Keratinocyte (primary cell): Measurements from ENCODE around the gene ZNF135. TPM values are rescaled to one million over a fixed set of nuclear protein-coding genes. Genes with fewer than 3 reads are reported as not detected.
A peak's percentile ranks its signal among the peaks of the same experiment; 100 is the strongest.

Experiments
- DNase-seq: peaks from one replicate; pipeline ENCODE4 v3.0.0-alpha.2; 2011; ENCODE audit warnings: low read depth, missing footprints, low spot score
- FAIRE-seq: peaks from 2 replicates; lab custom pipeline; 2011; peaks lifted over from hg19 to GRCh38; lab: Jason Lieb, UNC
- H2AFZ ChIP-seq: 2 replicates; pipeline ENCODE4 v1.6.0; 2012; ENCODE audit warnings: low read length, control low read depth, inconsistent platforms; ENCODE audit not compliant: control insufficient read depth
- H3K27ac ChIP-seq: 2 replicates; pipeline ENCODE4 v1.5.1; 2011; ENCODE audit warnings: low read length; ENCODE audit not compliant: control insufficient read depth, insufficient read depth
- H3K27me3 ChIP-seq: 3 replicates; pipeline ENCODE4 v1.6.0; 2011; ENCODE audit warnings: low read length; ENCODE audit not compliant: control insufficient read depth, insufficient read depth; ENCODE audit errors: extremely low read depth
- H3K36me3 ChIP-seq, 2 experiments: 2 replicates in 1 of 2; 3 replicates in 1 of 2; pipeline ENCODE4 v1.5.1; 2011; ENCODE audit warnings: low read length in 2 of 2, mild to moderate bottlenecking in 1 of 2; ENCODE audit not compliant: control insufficient read depth in 2 of 2, insufficient read depth in 2 of 2; ENCODE audit errors: extremely low read depth in 1 of 2
- H3K4me1 ChIP-seq: 3 replicates; pipeline ENCODE4 v1.5.1; 2011; ENCODE audit warnings: low read length; ENCODE audit not compliant: control insufficient read depth, insufficient read depth; ENCODE audit errors: extremely low read depth
- H3K4me2 ChIP-seq: 3 replicates; pipeline ENCODE4 v1.6.0; 2011; ENCODE audit warnings: low read depth, low read length; ENCODE audit not compliant: control insufficient read depth, insufficient read depth; ENCODE audit errors: extremely low read depth
- H3K4me3 ChIP-seq, 3 experiments: fragments of 200-600 bp in 1 of 3; sonication (generic) in 1 of 3; 2 replicates in 2 of 3; 3 replicates in 1 of 3; pipeline ENCODE4 v1.5.1; 2011 to 2016; ENCODE audit warnings: low read length in 3 of 3, mild to moderate bottlenecking in 3 of 3, control low read depth in 2 of 3, inconsistent platforms in 1 of 3, low read depth in 1 of 3, mixed read lengths in 1 of 3, mixed run types in 1 of 3, moderate library complexity in 1 of 3; ENCODE audit not compliant: control insufficient read depth in 2 of 3, insufficient read depth in 2 of 3; ENCODE audit errors: extremely low read depth in 1 of 3
- H3K79me2 ChIP-seq: 2 replicates; pipeline ENCODE4 v1.6.0; 2012; ENCODE audit warnings: low read length; ENCODE audit not compliant: control insufficient read depth, insufficient read depth
- H3K9ac ChIP-seq: 3 replicates; pipeline ENCODE4 v1.6.0; 2011; ENCODE audit warnings: low read length; ENCODE audit not compliant: control insufficient read depth, insufficient read depth; ENCODE audit errors: extremely low read depth
- H3K9me1 ChIP-seq: 3 replicates; pipeline ENCODE4 v1.6.0; 2011; ENCODE audit warnings: low read length; ENCODE audit not compliant: control insufficient read depth, insufficient read depth; ENCODE audit errors: extremely low read depth
- H3K9me3 ChIP-seq: 2 replicates; pipeline ENCODE4 v1.5.1; 2012; ENCODE audit warnings: low read depth, low read length; ENCODE audit not compliant: control insufficient read depth
- H4K20me1 ChIP-seq: 3 replicates; pipeline ENCODE4 v1.6.0; 2011; ENCODE audit warnings: low read length; ENCODE audit not compliant: control insufficient read depth, insufficient read depth; ENCODE audit errors: extremely low read depth
- CTCF ChIP-seq, 3 experiments: IDR thresholded peaks in 1 of 3; conservative IDR thresholded peaks in 1 of 3; optimal IDR thresholded peaks in 1 of 3; 2 replicates in 2 of 3; 3 replicates in 1 of 3; pipeline versions ENCODE3 to v1.5.1; 2011; ENCODE audit warnings: low read length in 3 of 3, mild to moderate bottlenecking in 3 of 3, moderate library complexity in 2 of 3, control low read depth in 1 of 3, inconsistent platforms in 1 of 3; ENCODE audit not compliant: insufficient read depth in 2 of 3; ENCODE audit errors: extremely low read depth in 1 of 3
- EZH2 ChIP-seq: IDR thresholded peaks from one replicate; pipeline ENCODE4 v1.6.1; 2012; ENCODE audit warnings: inconsistent platforms, mild to moderate bottlenecking, low read length, moderate library complexity
- dilution Hi-C: fragments of 300-500 bp; cut with MboI; formaldehyde crosslinking; loops from one replicate; pipeline ENCODE4 v1.7.0; 2020; ENCODE audit warnings: low sequenced_read_pairs; ENCODE audit not compliant: extremely low pct_ligation_motif_present
- polyA plus RNA-seq, 5 experiments: library from polyadenylated mRNA; depleted of rRNA in 3 of 5; stranded (reverse) in 3 of 5; stranded (forward) in 1 of 5; unstranded in 1 of 5; fragments of >200 nt; gene quantifications; 1 replicate in 1 of 5; 2 replicates in 3 of 5; 3 replicates in 1 of 5; pipeline versions ENCODE4 v1.2.1 to v1.2.3, GENCODE V29; 2011 to 2012; ENCODE audit warnings: missing spikeins in 2 of 5, low read depth in 1 of 5, low replicate concordance in 1 of 5

ZNF135 gene
- polyA plus RNA-seq, 1 donor (not counting 4 experiments of a cell fraction or from before 2014, with no cell fraction given): 3.4 TPM

- H3K4me2 ChIP-seq: no peak overlapping the region
- no peak overlapping the region for H3K27ac ChIP-seq
- no peaks in the 10 kb centered on the region for H4K20me1 ChIP-seq
- H3K4me1 ChIP-seq: no peaks in the 10 kb centered on the region
- H3K9me3 ChIP-seq: peaks cover 17% of the 10 kb centered on the region
- no peak overlapping the region for H3K9ac ChIP-seq
- no peaks in the 10 kb centered on the region for H3K9me1 ChIP-seq
- FAIRE-seq (no peak), DNase-seq (no peak)
- H2AFZ ChIP-seq: no peak overlapping the region
- no peak overlapping the region for H3K4me3 ChIP-seq
- no peaks in the 10 kb centered on the region for H3K36me3 ChIP-seq
- dilution Hi-C loops: no loop called here
- TF ChIP-seq CTCF (optimal IDR thresholded peaks at IDR 0.05 in 1 of 3, IDR thresholded peaks at IDR 0.05 in 1 of 3, conservative IDR thresholded peaks at IDR 0.05 in 1 of 3; ENCODE audit: extremely low read depth in 1 of 3, insufficient read depth in 2 of 3, low read length in 3 of 3) (no peak), EZH2 (no peak)
- no peaks in the 10 kb centered on the region for H3K27me3 ChIP-seq
- no peaks in the 10 kb centered on the region for H3K79me2 ChIP-seq
These were observed 5.5 kb upstream of the ZNF135 start for GRCh38 chr19:58053480-58054156.

- no peak for FAIRE-seq
- no peaks in the 10 kb centered on the region for H3K27me3 ChIP-seq
- H4K20me1 ChIP-seq: no peaks in the 10 kb centered on the region
- peaks cover 27% of the 10 kb centered on the region for H3K9me3 ChIP-seq
- H3K36me3 ChIP-seq: no peaks in the 10 kb centered on the region
- H3K79me2 ChIP-seq: no peaks in the 10 kb centered on the region
- H3K4me1 ChIP-seq: no peaks in the 10 kb centered on the region
- no peak for DNase-seq
- no peak overlapping the region for H3K4me2 ChIP-seq
- H3K4me3 ChIP-seq: no peak overlapping the region
- H3K27ac ChIP-seq: no peak overlapping the region
- dilution Hi-C loops: no loop called here
- no peak overlapping the region for H3K9ac ChIP-seq
- H3K9me1 ChIP-seq: no peaks in the 10 kb centered on the region
- TF ChIP-seq EZH2 (no peak), CTCF (optimal IDR thresholded peaks at IDR 0.05 in 1 of 3, IDR thresholded peaks at IDR 0.05 in 1 of 3, conservative IDR thresholded peaks at IDR 0.05 in 1 of 3; ENCODE audit: extremely low read depth in 1 of 3, insufficient read depth in 2 of 3, low read length in 3 of 3) (peak in 1 of 3 experiments; percentile 5)
- H2AFZ ChIP-seq: no peak overlapping the region
These were observed 3.9 kb upstream of the ZNF135 start for GRCh38 chr19:58054901-58055874.
